Astrocyte (in vitro differentiated cells and primary cell): ENCODE data around the gene HIVEP2. TPM values are rescaled to one million over a fixed set of nuclear protein-coding genes. Genes with fewer than 3 reads are reported as not detected.

ENCODE experiments used
- DNase-seq: peaks from one replicate; pipeline ENCODE4 v3.0.0-alpha.2; 2010; ENCODE audit warnings: low read depth
- FAIRE-seq: peaks from 2 replicates; lab custom pipeline; 2011; peaks lifted over from hg19 to GRCh38; lab: Jason Lieb, UNC
- H2AFZ ChIP-seq: 2 replicates; pipeline ENCODE4 v1.6.0; 2012; ENCODE audit warnings: low read depth, low read length, inconsistent platforms
- H3K27ac ChIP-seq: 2 replicates; pipeline ENCODE4 v1.5.1; 2011; ENCODE audit warnings: low read depth, low read length, inconsistent platforms
- H3K27me3 ChIP-seq: 2 replicates; pipeline ENCODE4 v1.6.0; 2011; ENCODE audit warnings: low read length, inconsistent platforms; ENCODE audit not compliant: insufficient read depth
- H3K36me3 ChIP-seq: 2 replicates; pipeline ENCODE4 v1.5.1; 2011; ENCODE audit warnings: low read length, inconsistent platforms; ENCODE audit not compliant: insufficient read depth
- H3K4me1 ChIP-seq: 2 replicates; pipeline ENCODE4 v1.5.1; 2011; ENCODE audit warnings: low read length, inconsistent platforms; ENCODE audit not compliant: insufficient read depth
- H3K4me2 ChIP-seq: 2 replicates; pipeline ENCODE4 v1.6.0; 2012; ENCODE audit warnings: low read length, inconsistent platforms
- H3K4me3 ChIP-seq: 2 replicates; pipeline ENCODE4 v1.5.1; 2011; ENCODE audit warnings: low read depth, mild to moderate bottlenecking, low read length, inconsistent platforms; ENCODE audit not compliant: insufficient read depth
- H3K79me2 ChIP-seq: 2 replicates; pipeline ENCODE4 v1.6.0; 2012; ENCODE audit warnings: mild to moderate bottlenecking, low read length, inconsistent platforms; ENCODE audit not compliant: insufficient read depth
- H3K9ac ChIP-seq: 2 replicates; pipeline ENCODE4 v1.6.0; 2012; ENCODE audit warnings: mild to moderate bottlenecking, low read length, inconsistent platforms
- H3K9me3 ChIP-seq: 2 replicates; pipeline ENCODE4 v1.5.1; 2012; ENCODE audit warnings: low read depth, mild to moderate bottlenecking, low read length, inconsistent platforms; ENCODE audit not compliant: insufficient read depth
- H4K20me1 ChIP-seq: 2 replicates; pipeline ENCODE4 v1.6.0; 2012; ENCODE audit warnings: low read length, inconsistent platforms; ENCODE audit not compliant: insufficient read depth
- H3K27ac Mint-ChIP-seq: one replicate; pipeline ENCODE4 v1.8.0; 2021; ENCODE audit warnings: mild to moderate bottlenecking, mixed read lengths; ENCODE audit not compliant: unreplicated experiment
- H3K27me3 Mint-ChIP-seq: one replicate; pipeline ENCODE4 v1.8.0; 2021; ENCODE audit warnings: low read depth, mixed read lengths; ENCODE audit not compliant: unreplicated experiment
- H3K36me3 Mint-ChIP-seq: one replicate; pipeline ENCODE4 v1.8.0; 2021; ENCODE audit warnings: low read depth, mixed read lengths; ENCODE audit not compliant: unreplicated experiment
- H3K4me1 Mint-ChIP-seq: one replicate; pipeline ENCODE4 v1.8.0; 2021; ENCODE audit warnings: low read depth, mixed read lengths; ENCODE audit not compliant: unreplicated experiment
- H3K4me3 Mint-ChIP-seq: one replicate; pipeline ENCODE4 v1.8.0; 2021; ENCODE audit warnings: mild to moderate bottlenecking, moderate library complexity, mixed read lengths; ENCODE audit not compliant: unreplicated experiment
- H3K9me3 Mint-ChIP-seq: one replicate; pipeline ENCODE4 v1.8.0; 2021; ENCODE audit warnings: mild to moderate bottlenecking, mixed read lengths; ENCODE audit not compliant: unreplicated experiment
- CTCF ChIP-seq: IDR thresholded peaks from 2 replicates; pipeline ENCODE4 v1.5.1; 2011; ENCODE audit warnings: low read depth, mild to moderate bottlenecking, inconsistent platforms, low read length, moderate library complexity; ENCODE audit not compliant: insufficient read depth
- EZH2 ChIP-seq: IDR thresholded peaks from 2 replicates; pipeline ENCODE4 v1.6.1; 2012; ENCODE audit warnings: mild to moderate bottlenecking, low read length, inconsistent platforms; ENCODE audit not compliant: insufficient read depth
- total RNA-seq: library from RNA; stranded (reverse); gene quantifications from 2 replicates; pipeline ENCODE4 v1.2.1, GENCODE V29; 2021

The HIVEP2 gene
- total RNA-seq, 1 donor from 2014 or later: 21.2 TPM

DNA sequence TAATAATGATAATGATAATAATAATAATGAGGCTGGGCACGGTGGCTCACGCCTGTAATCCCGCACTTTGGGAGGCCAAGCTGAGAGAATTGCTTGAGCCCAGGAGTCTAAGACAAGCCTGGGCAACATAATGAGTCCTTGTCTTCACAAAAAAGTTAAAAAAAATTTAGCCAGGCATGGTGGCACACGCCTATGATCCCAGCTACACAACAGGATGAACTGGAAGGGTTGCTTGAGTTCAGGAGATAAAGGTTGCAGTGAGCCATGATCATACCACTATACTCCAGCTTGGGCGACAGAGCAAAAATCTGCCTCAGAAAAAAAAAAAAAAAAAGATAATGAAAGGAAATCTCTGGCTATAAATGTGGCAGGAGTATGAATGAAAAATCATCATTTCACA, 213.4 kb downstream of the HIVEP2 start:
- Mint-ChIP-seq H3K27me3 (no peaks in the 10 kb centered on the region), H3K9me3 (no peaks in the 10 kb centered on the region), H3K27ac (no peak overlapping the region), H3K4me1 (peaks cover 11% of the 10 kb centered on the region), H3K4me3 (no peak overlapping the region), H3K36me3 (no peaks in the 10 kb centered on the region)
- H3K9ac ChIP-seq: no peak overlapping the region
- no peaks in the 10 kb centered on the region for H3K36me3 ChIP-seq
- H3K4me2 ChIP-seq: no peak overlapping the region
- H3K27ac ChIP-seq: no peak overlapping the region
- H3K9me3 ChIP-seq: no peaks in the 10 kb centered on the region
- no peak overlapping the region for H3K4me3 ChIP-seq
- no peak for FAIRE-seq
- no peak for DNase-seq
- no peaks in the 10 kb centered on the region for H4K20me1 ChIP-seq
- TF ChIP-seq CTCF (no peak), EZH2 (no peak)
- H2AFZ ChIP-seq: no peak overlapping the region
- peaks cover 6% of the 10 kb centered on the region for H3K4me1 ChIP-seq
- H3K79me2 ChIP-seq: no peaks in the 10 kb centered on the region
- no peaks in the 10 kb centered on the region for H3K27me3 ChIP-seq

GRCh38 chr6:142729618-142730017, 215.4 kb downstream of the HIVEP2 start:
- H3K36me3 ChIP-seq: no peaks in the 10 kb centered on the region
- H3K27me3 ChIP-seq: no peaks in the 10 kb centered on the region
- no peak overlapping the region for H3K4me2 ChIP-seq
- no peak overlapping the region for H3K4me3 ChIP-seq
- FAIRE-seq: no peak
- H2AFZ ChIP-seq: no peak overlapping the region
- H3K9ac ChIP-seq: no peak overlapping the region
- peaks cover 7% of the 10 kb centered on the region for H3K4me1 ChIP-seq
- H4K20me1 ChIP-seq: no peaks in the 10 kb centered on the region
- no peaks in the 10 kb centered on the region for H3K9me3 ChIP-seq
- H3K79me2 ChIP-seq: no peaks in the 10 kb centered on the region
- no peak overlapping the region for H3K4me3 Mint-ChIP-seq
- H3K36me3 Mint-ChIP-seq: no peaks in the 10 kb centered on the region
- H3K27ac Mint-ChIP-seq: no peak overlapping the region
- H3K27ac ChIP-seq: no peak overlapping the region
- no peak for TF ChIP-seq EZH2
- TF ChIP-seq CTCF: no peak
- DNase-seq: no peak
- peaks cover 12% of the 10 kb centered on the region for H3K4me1 Mint-ChIP-seq
- H3K27me3 Mint-ChIP-seq: no peaks in the 10 kb centered on the region
- peaks cover 2% of the 10 kb centered on the region for H3K9me3 Mint-ChIP-seq

GRCh38 chr6:142728910-142729481, 216.0 kb downstream of the HIVEP2 start:
- Histone ChIP-seq H3K4me1 (peaks cover 7% of the 10 kb centered on the region), H3K27ac (no peak overlapping the region), H3K4me3 (no peak overlapping the region), H3K79me2 (no peaks in the 10 kb centered on the region), H3K27me3 (no peaks in the 10 kb centered on the region), H3K36me3 (no peaks in the 10 kb centered on the region), H3K9me3 (no peaks in the 10 kb centered on the region), H4K20me1 (no peaks in the 10 kb centered on the region), H3K9ac (no peak overlapping the region), H2AFZ (no peak overlapping the region), H3K4me2 (peak overlapping the region; percentile 16)
- H3K4me1 Mint-ChIP-seq: peaks cover 12% of the 10 kb centered on the region
- TF ChIP-seq EZH2 (no peak), CTCF (no peak)
- no peaks in the 10 kb centered on the region for H3K36me3 Mint-ChIP-seq
- no peaks in the 10 kb centered on the region for H3K27me3 Mint-ChIP-seq
- H3K27ac Mint-ChIP-seq: no peak overlapping the region
- DNase-seq (peak; percentile 56), FAIRE-seq (no peak)
- peaks cover 2% of the 10 kb centered on the region for H3K9me3 Mint-ChIP-seq
- H3K4me3 Mint-ChIP-seq: no peak overlapping the region
